ENCODE measurements around the gene SPTLC2.

SPTLC2 gene

GRCh38 chr14:77508249-77508648 is 108.2 kb downstream of the SPTLC2 start:
- ATAC-seq (ENCODE audit: low read depth) (no peak), DNase-seq (ENCODE audit: low spot score in 2 of 2) (no peak)
- no peak overlapping the region for H3K27ac Mint-ChIP-seq
- H3K9me3 Mint-ChIP-seq = peaks cover under 1% of the 10 kb centered on the region
- no peak overlapping the region for H3K4me3 Mint-ChIP-seq
- H3K27me3 Mint-ChIP-seq = no peaks in the 10 kb centered on the region
- no peaks in the 10 kb centered on the region for H3K4me1 Mint-ChIP-seq
- H3K36me3 Mint-ChIP-seq = peaks cover 28% of the 10 kb centered on the region

GRCh38 chr14:77507762-77508161 is 108.7 kb downstream of the SPTLC2 start:
- Mint-ChIP-seq H3K4me1 (no peaks in the 10 kb centered on the region), H3K4me3 (no peak overlapping the region), H3K27me3 (no peaks in the 10 kb centered on the region), H3K9me3 (peaks cover 3% of the 10 kb centered on the region), H3K27ac (no peak overlapping the region), H3K36me3 (peaks cover 28% of the 10 kb centered on the region)
- DNase-seq (ENCODE audit: low spot score in 2 of 2) (no peak), ATAC-seq (ENCODE audit: low read depth) (no peak)

- H3K27me3 Mint-ChIP-seq = peaks cover under 1% of the 10 kb centered on the region
- H3K27ac Mint-ChIP-seq = no peak overlapping the region
- H3K9me3 Mint-ChIP-seq = peaks cover 3% of the 10 kb centered on the region
- H3K4me1 Mint-ChIP-seq = no peaks in the 10 kb centered on the region
- ATAC-seq (ENCODE audit: low read depth) = no peak
- DNase-seq (ENCODE audit: low spot score in 2 of 2) = no peak
- no peak overlapping the region for H3K4me3 Mint-ChIP-seq
- H3K36me3 Mint-ChIP-seq = peaks cover 12% of the 10 kb centered on the region
Measured at GRCh38 chr14:77505031-77505430, 111.4 kb downstream of the SPTLC2 start.

GRCh38 chr14:77503138-77503537 is 113.3 kb downstream of the SPTLC2 start:
- Mint-ChIP-seq H3K27me3 (peaks cover 4% of the 10 kb centered on the region), H3K9me3 (peaks cover 3% of the 10 kb centered on the region), H3K36me3 (peaks cover 5% of the 10 kb centered on the region), H3K4me1 (peaks cover 5% of the 10 kb centered on the region), H3K4me3 (no peak overlapping the region), H3K27ac (no peak overlapping the region)
- ATAC-seq (ENCODE audit: low read depth) (no peak), DNase-seq (ENCODE audit: low spot score in 2 of 2) (no peak)

- Mint-ChIP-seq H3K27me3 (peaks cover 10% of the 10 kb centered on the region), H3K4me3 (no peak overlapping the region), H3K36me3 (peaks cover 4% of the 10 kb centered on the region), H3K27ac (no peak overlapping the region), H3K9me3 (peaks cover 3% of the 10 kb centered on the region), H3K4me1 (peaks cover 13% of the 10 kb centered on the region)
- DNase-seq (ENCODE audit: low spot score in 2 of 2) (no peak), ATAC-seq (ENCODE audit: low read depth) (no peak)
Measured at GRCh38 chr14:77502109-77502782, 114.2 kb downstream of the SPTLC2 start.

GRCh38 chr14:77498984-77499527 is 117.4 kb downstream of the SPTLC2 start:
- peaks cover 3% of the 10 kb centered on the region for H3K9me3 Mint-ChIP-seq
- no peaks in the 10 kb centered on the region for H3K36me3 Mint-ChIP-seq
- H3K4me1 Mint-ChIP-seq = peaks cover 13% of the 10 kb centered on the region
- H3K4me3 Mint-ChIP-seq = peak overlapping the region; percentile 72
- ATAC-seq (ENCODE audit: low read depth) = peak; percentile 14
- DNase-seq (ENCODE audit: low spot score in 2 of 2) = no peak
- H3K27me3 Mint-ChIP-seq = peaks cover 14% of the 10 kb centered on the region
- H3K27ac Mint-ChIP-seq = no peak overlapping the region

GRCh38 chr14:77498120-77498979 is 118.1 kb downstream of the SPTLC2 start, which contains the start of gene ISM2:
ISM2 (minus strand) TSS chr14:77498816; CDS start chr14:77498793, 23 bp downstream.
- H3K4me1 Mint-ChIP-seq = peaks cover 13% of the 10 kb centered on the region
- peaks cover 14% of the 10 kb centered on the region for H3K27me3 Mint-ChIP-seq
- H3K36me3 Mint-ChIP-seq = no peaks in the 10 kb centered on the region
- peak within 1 kb of the TSS; percentile 74 for H3K4me3 Mint-ChIP-seq
- peak; percentile 91 for ATAC-seq (ENCODE audit: low read depth)
- DNase-seq (ENCODE audit: low spot score in 2 of 2) = peak; percentile 38 to 40
- H3K27ac Mint-ChIP-seq = no peak within 1 kb of the TSS
- peaks cover 3% of the 10 kb centered on the region for H3K9me3 Mint-ChIP-seq

DNA sequence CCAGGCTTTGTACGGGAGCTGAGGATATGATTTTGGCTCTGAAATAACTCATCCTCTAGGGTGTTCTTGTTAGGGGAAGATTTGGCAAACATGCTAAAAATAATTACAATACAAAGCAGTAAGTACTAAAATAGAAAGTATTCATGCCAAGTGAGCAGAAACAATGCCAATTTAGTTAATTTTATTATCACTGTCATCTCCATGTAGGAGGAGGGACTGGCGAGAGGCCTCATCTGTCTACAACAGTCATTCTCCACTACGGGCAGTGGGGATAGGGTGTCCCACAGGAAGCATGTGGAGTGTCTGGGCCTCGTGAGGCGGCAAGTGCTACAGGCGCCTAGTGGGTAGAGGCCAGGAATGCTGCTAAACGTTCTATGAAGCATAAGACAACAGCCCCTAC is 121.1 kb downstream of the SPTLC2 start:
- Mint-ChIP-seq H3K9me3 (no peaks in the 10 kb centered on the region), H3K4me1 (peaks cover 13% of the 10 kb centered on the region), H3K4me3 (no peak overlapping the region), H3K27me3 (peaks cover 14% of the 10 kb centered on the region), H3K27ac (no peak overlapping the region), H3K36me3 (no peaks in the 10 kb centered on the region)
- DNase-seq (ENCODE audit: low spot score in 2 of 2) (no peak), ATAC-seq (ENCODE audit: low read depth) (no peak)

DNA sequence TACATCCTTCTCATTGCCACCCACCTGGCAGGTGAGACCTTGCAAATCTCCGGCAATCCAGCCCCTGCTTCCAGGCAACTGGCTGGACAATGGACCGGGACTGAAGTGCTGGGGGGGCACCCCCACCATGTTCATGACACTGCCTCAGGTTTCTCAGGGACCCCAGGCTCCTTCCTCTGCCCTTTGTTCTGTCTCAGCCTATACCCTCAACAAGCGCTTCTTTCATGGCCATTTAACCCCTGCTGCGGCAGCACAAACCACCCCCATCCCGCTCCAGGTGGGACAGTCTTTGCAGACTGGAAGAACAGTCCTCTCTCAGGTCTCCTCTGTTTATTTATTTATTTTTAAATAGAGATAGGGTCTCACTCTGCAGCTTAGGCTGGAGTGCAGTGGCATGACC is 125.4 kb downstream of the SPTLC2 start:
- Mint-ChIP-seq H3K4me3 (no peak overlapping the region), H3K27me3 (peaks cover 2% of the 10 kb centered on the region), H3K9me3 (no peaks in the 10 kb centered on the region), H3K4me1 (no peaks in the 10 kb centered on the region), H3K27ac (no peak overlapping the region), H3K36me3 (no peaks in the 10 kb centered on the region)
- ATAC-seq (ENCODE audit: low read depth) (no peak), DNase-seq (ENCODE audit: low spot score in 2 of 2) (no peak)

GRCh38 chr14:77490347-77490986 is 126.0 kb downstream of the SPTLC2 start:
- no peak overlapping the region for H3K27ac Mint-ChIP-seq
- no peak overlapping the region for H3K4me3 Mint-ChIP-seq
- no peaks in the 10 kb centered on the region for H3K36me3 Mint-ChIP-seq
- H3K27me3 Mint-ChIP-seq = no peaks in the 10 kb centered on the region
- H3K4me1 Mint-ChIP-seq = no peaks in the 10 kb centered on the region
- H3K9me3 Mint-ChIP-seq = no peaks in the 10 kb centered on the region
- ATAC-seq (ENCODE audit: low read depth) (no peak), DNase-seq (ENCODE audit: low spot score in 2 of 2) (no peak)

- no peak overlapping the region for H3K27ac Mint-ChIP-seq
- no peaks in the 10 kb centered on the region for H3K36me3 Mint-ChIP-seq
- H3K27me3 Mint-ChIP-seq = no peaks in the 10 kb centered on the region
- H3K4me1 Mint-ChIP-seq = no peaks in the 10 kb centered on the region
- no peak for DNase-seq (ENCODE audit: low spot score in 2 of 2)
- H3K4me3 Mint-ChIP-seq = no peak overlapping the region
- H3K9me3 Mint-ChIP-seq = no peaks in the 10 kb centered on the region
- ATAC-seq (ENCODE audit: low read depth) = no peak
Measured at GRCh38 chr14:77489041-77489440, 127.4 kb downstream of the SPTLC2 start.

DNA sequence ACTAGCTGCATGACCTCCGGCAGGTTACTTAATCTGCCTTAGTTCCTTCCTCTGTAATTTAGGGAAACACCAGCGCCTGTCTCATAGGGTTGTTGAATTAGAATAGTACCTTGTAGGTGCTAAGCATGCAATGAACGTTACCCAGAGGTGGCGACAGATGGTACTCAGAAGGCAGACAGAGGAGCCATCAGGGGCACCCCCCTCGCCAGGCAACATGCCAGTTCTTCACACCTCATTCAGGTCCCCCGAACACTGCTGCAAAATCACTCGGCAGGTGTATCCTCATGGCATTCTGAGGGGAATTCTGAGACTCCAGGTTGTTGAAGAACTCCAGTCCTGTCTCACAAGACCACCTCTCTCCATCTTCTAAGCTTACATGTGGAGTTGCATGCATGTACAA is 127.9 kb downstream of the SPTLC2 start:
- H3K27ac Mint-ChIP-seq = no peak overlapping the region
- H3K4me1 Mint-ChIP-seq = no peaks in the 10 kb centered on the region
- no peaks in the 10 kb centered on the region for H3K36me3 Mint-ChIP-seq
- ATAC-seq (ENCODE audit: low read depth) = no peak
- no peak for DNase-seq (ENCODE audit: low spot score in 2 of 2)
- H3K4me3 Mint-ChIP-seq = no peak overlapping the region
- H3K27me3 Mint-ChIP-seq = no peaks in the 10 kb centered on the region
- no peaks in the 10 kb centered on the region for H3K9me3 Mint-ChIP-seq

- no peak for DNase-seq (ENCODE audit: low spot score in 2 of 2)
- Mint-ChIP-seq H3K27me3 (no peaks in the 10 kb centered on the region), H3K36me3 (no peaks in the 10 kb centered on the region), H3K27ac (no peak overlapping the region), H3K4me3 (no peak overlapping the region), H3K4me1 (no peaks in the 10 kb centered on the region), H3K9me3 (no peaks in the 10 kb centered on the region)
- ATAC-seq (ENCODE audit: low read depth) = no peak
Measured at GRCh38 chr14:77485901-77486678, 130.3 kb downstream of the SPTLC2 start.
